Kidney glomerular epithelial cell (primary cell): Measurements from ENCODE around the gene HOXA9.
A peak's percentile ranks its signal among the peaks of the same experiment; 100 is the strongest.

Experiments
- DNase-seq: peaks from one replicate; lab custom pipeline; 2025; lab: John Stamatoyannopoulos, UW

Gene HOXA9

GRCh38 chr7:27126596-27127327, 38.6 kb downstream of the HOXA9 start:
- DNase-seq, result no peak

GRCh38 chr7:27125986-27126394, 39.3 kb downstream of the HOXA9 start:
- DNase-seq, result no peak

GRCh38 chr7:27124902-27125689, 40.2 kb downstream of the HOXA9 start:
- DNase-seq, result no peak

GRCh38 chr7:27124096-27124901, 41.0 kb downstream of the HOXA9 start:
- DNase-seq, result peak; percentile 94

- DNase-seq, result no peak
Measured at GRCh38 chr7:27123477-27124053, 41.8 kb downstream of the HOXA9 start.

GRCh38 chr7:27123007-27123476, 42.3 kb downstream of the HOXA9 start:
- no peak for DNase-seq

- DNase-seq, result no peak
Measured at GRCh38 chr7:27122077-27122910, 43.0 kb downstream of the HOXA9 start.

- DNase-seq, result no peak
Measured at GRCh38 chr7:27121684-27122076, 43.7 kb downstream of the HOXA9 start.

- DNase-seq, result no peak
Measured at GRCh38 chr7:27119412-27119911, 45.9 kb downstream of the HOXA9 start.

- no peak for DNase-seq
Measured at GRCh38 chr7:27118580-27118979, 46.8 kb downstream of the HOXA9 start.

- no peak for DNase-seq
Measured at GRCh38 chr7:27117887-27118491, 47.3 kb downstream of the HOXA9 start.

GRCh38 chr7:27116962-27117886, 48.1 kb downstream of the HOXA9 start:
- DNase-seq, result no peak

- no peak for DNase-seq
Measured at GRCh38 chr7:27116031-27116961, 49.0 kb downstream of the HOXA9 start.

- peak; percentile 95 for DNase-seq
Measured at GRCh38 chr7:27115221-27116026, 49.9 kb downstream of the HOXA9 start.

GRCh38 chr7:27114881-27115220, 50.5 kb downstream of the HOXA9 start:
- DNase-seq, result no peak

- DNase-seq, result no peak
Measured at GRCh38 chr7:27113991-27114769, 51.2 kb downstream of the HOXA9 start.
